Measurements from ENCODE around the gene ARHGEF39. TPM values are rescaled to one million over a fixed set of nuclear protein-coding genes. Genes with fewer than 3 reads are reported as not detected.
A peak's percentile ranks its signal among the peaks of the same experiment; 100 is the strongest.

The ARHGEF39 gene
- total RNA-seq, 4 donors from 2014 or later, result 0.27 to 0.45 (median 0.42) TPM; not detected in 1

DNA sequence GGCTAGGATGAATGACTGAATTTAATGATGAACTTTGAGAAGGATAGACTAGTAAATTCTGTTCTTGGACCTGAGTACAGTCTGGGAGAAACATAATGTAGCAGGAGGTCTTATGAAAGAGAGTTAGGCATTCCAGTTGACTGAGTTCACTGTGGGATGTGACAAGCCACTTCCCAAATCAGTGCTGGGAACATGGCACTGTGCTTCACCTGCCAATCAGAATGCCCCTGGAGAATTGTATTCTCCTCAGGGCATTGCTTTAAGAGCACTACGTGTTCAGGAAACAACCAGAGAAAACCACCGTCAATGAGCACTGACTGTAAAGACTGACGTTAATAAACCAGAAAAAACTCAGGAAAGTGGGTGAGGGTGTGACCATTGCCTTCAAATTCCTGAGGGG lies 5.7 kb downstream of the ARHGEF39 start:
- Histone ChIP-seq H3K4me3 (replicated peaks in 1 of 3) (no peak overlapping the region), H3K36me3 (peaks cover 0 to 4% of the 10 kb centered on the region in 2 donors), H3K4me1 (peaks cover 7 to 20% of the 10 kb centered on the region in 2 donors), H3K27ac (peak overlapping the region in 1 of 3 donors; percentile 100), H3K27me3 (no peaks in the 10 kb centered on the region), H3K9me3 (no peaks in the 10 kb centered on the region)
- TF ChIP-seq POLR2A (IDR thresholded peaks at IDR 0.05), result no peak
- TF ChIP-seq, protein P1, sequence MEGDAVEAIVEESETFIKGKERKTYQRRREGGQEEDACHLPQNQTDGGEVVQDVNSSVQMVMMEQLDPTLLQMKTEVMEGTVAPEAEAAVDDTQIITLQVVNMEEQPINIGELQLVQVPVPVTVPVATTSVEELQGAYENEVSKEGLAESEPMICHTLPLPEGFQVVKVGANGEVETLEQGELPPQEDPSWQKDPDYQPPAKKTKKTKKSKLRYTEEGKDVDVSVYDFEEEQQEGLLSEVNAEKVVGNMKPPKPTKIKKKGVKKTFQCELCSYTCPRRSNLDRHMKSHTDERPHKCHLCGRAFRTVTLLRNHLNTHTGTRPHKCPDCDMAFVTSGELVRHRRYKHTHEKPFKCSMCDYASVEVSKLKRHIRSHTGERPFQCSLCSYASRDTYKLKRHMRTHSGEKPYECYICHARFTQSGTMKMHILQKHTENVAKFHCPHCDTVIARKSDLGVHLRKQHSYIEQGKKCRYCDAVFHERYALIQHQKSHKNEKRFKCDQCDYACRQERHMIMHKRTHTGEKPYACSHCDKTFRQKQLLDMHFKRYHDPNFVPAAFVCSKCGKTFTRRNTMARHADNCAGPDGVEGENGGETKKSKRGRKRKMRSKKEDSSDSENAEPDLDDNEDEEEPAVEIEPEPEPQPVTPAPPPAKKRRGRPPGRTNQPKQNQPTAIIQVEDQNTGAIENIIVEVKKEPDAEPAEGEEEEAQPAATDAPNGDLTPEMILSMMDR (IDR thresholded peaks at IDR 0.05), result no peak
- intact Hi-C loops (cut with DNase I), result no loop called here
- 50 to 58% methylated on average over 3 of the region's 3 CpGs for WGBS, 2 donors
- no peak for DNase-seq

DNA sequence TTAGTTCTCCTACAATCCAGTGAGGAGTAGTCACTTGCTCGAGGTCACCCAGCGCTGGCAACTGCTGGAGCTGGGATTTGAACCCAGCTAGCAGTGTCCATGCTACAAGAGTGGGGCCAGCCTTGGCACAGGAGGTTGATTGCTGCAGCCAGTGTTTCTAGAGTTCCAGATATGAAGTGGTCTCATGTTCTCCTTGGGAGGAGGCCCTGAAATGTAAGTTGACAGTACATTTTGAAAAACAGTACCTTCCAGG lies 6.1 kb downstream of the ARHGEF39 start:
- TF ChIP-seq POLR2A (IDR thresholded peaks at IDR 0.05), result no peak
- TF ChIP-seq, protein P1 (IDR thresholded peaks at IDR 0.05), result no peak
- Histone ChIP-seq H3K36me3 (peaks cover 0 to 4% of the 10 kb centered on the region in 2 donors), H3K4me3 (replicated peaks in 1 of 3) (peak overlapping the region; percentile 49 to 95 (median 90)), H3K4me1 (peaks cover 7 to 20% of the 10 kb centered on the region in 2 donors), H3K9me3 (no peaks in the 10 kb centered on the region), H3K27ac (peak overlapping the region; percentile 92 to 100 (median 100)), H3K27me3 (no peaks in the 10 kb centered on the region)
- peak in 1 of 2 donors; percentile 35 for DNase-seq
- intact Hi-C loops (cut with DNase I), result no loop called here
- WGBS, 2 donors, result 0% methylated on average over 2 of the region's 2 CpGs; no CpG with 5 or more reads in 1 of the 2 donors

DNA sequence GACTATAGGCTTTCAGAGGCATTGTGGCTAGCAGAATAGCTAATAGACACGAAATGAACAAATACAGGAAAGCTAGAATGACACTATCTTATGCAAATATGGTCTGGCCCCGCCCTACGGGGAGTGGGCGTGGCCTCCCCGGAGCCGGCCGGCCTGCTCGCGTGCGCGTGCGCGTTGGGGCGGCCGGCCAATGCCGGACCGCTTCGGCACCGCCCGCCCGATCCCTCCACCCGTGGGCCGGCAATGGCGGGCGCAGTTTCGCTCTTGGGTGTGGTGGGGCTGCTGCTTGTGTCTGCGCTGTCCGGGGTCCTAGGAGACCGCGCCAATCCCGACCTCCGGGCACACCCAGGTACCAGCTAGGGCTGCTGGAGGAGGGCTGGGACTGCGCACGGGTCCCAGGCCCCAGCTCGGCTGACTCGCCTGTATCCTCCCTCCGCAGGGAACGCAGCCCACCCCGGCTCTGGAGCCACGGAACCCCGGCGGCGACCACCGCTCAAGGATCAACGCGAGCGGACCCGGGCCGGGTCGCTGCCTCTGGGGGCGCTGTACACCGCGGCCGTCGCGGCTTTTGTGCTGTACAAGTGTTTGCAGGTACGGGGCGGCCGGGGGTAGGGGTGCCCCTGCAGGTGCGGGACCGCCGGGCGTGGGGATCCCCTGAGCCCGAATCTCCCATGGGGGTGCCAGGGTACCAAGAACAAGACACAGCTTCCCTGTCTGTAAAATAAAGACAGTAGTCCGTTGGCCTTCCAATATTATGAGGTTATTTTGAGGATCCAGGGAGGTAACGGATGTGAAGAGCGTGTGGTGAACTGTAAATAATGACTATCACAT lies 6.6 kb downstream of the ARHGEF39 start, which contains the start of gene CCDC107:
TSS of gene CCDC107 (plus strand) at position 156 of the 831 bp plus-strand sequence. CDS start at position 244, 88 bp downstream.
- 1 to 3% methylated on average over 29 to 33 of the region's 67 CpGs for WGBS, 2 donors
- Histone ChIP-seq H3K4me3 (replicated peaks in 1 of 3) (peak within 1 kb of the TSS; percentile 49 to 95 (median 90)), H3K36me3 (peaks cover 0 to 4% of the 10 kb centered on the region in 2 donors), H3K27me3 (no peaks in the 10 kb centered on the region), H3K27ac (peak within 1 kb of the TSS; percentile 92 to 100 (median 100)), H3K4me1 (peaks cover 7 to 20% of the 10 kb centered on the region in 2 donors), H3K9me3 (no peaks in the 10 kb centered on the region)
- peak; percentile 80 to 81 for DNase-seq
- intact Hi-C loops (cut with DNase I), result no loop called here
- TF ChIP-seq, protein P1 (IDR thresholded peaks at IDR 0.05), result peak in 5 of 6 experiments; percentile 21 to 59 (median 55)
- TF ChIP-seq POLR2A (IDR thresholded peaks at IDR 0.05), result peak in 1 of 2 donors; percentile 95

DNA sequence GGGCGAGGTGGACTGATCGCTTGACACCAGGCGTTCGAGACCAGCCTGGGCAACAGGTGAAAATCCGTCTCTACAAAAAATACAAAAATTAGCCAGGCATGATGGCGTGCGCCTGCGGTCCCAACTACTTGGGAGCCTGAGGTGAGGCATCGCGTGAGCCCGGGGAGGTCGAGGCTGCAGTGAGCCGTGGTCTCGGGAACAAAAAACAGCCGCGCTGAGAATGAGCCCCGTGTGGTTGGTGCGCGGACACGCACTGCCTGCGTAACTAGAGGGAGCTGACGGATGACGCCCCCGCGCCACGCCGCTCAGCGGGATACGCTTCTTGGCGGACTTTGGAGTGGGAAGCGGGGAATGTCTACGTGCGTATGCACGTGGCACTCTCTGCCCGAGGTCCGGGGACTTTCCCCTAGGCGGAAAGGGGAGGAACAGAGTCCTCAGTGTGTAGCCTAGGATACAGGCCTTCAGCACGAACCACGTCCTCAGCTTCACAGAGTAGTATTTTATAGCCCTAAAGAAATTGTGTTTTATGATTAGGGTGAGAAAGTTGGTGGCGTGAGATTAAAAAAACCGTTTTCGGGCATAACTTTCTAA lies 7.4 kb downstream of the ARHGEF39 start, which contains the start of gene RMRP:
TSS of gene RMRP (minus strand) at position 474 of the 591 bp plus-strand sequence.
- 0 to 1% methylated on average over 34 to 35 of the region's 42 CpGs for WGBS, 2 donors
- intact Hi-C loops (cut with DNase I), result no loop called here
- H3K4me1 ChIP-seq, result peaks cover 7 to 20% of the 10 kb centered on the region in 2 donors

More for the DNA sequence above, 7.4 kb downstream of the ARHGEF39 start, which contains the start of gene RMRP:
- H3K27me3 ChIP-seq, result no peaks in the 10 kb centered on the region
- peak; percentile 98 for DNase-seq
- H3K27ac ChIP-seq, result peak within 1 kb of the TSS; percentile 92 to 100 (median 100)
- TF ChIP-seq, protein P1 (IDR thresholded peaks at IDR 0.05), result peak in 5 of 6 experiments; percentile 20 to 55 (median 45)
- TF ChIP-seq POLR2A (IDR thresholded peaks at IDR 0.05), result peak; percentile 60 to 81
- peak within 1 kb of the TSS; percentile 49 to 95 (median 90) for H3K4me3 ChIP-seq (replicated peaks in 1 of 3)
- H3K9me3 ChIP-seq, result no peaks in the 10 kb centered on the region
- H3K36me3 ChIP-seq, result peaks cover 0 to 4% of the 10 kb centered on the region in 2 donors

All from thyroid gland (tissue), 4 donors.